Measurements from ENCODE around the gene APPL2.

Gene APPL2

DNA sequence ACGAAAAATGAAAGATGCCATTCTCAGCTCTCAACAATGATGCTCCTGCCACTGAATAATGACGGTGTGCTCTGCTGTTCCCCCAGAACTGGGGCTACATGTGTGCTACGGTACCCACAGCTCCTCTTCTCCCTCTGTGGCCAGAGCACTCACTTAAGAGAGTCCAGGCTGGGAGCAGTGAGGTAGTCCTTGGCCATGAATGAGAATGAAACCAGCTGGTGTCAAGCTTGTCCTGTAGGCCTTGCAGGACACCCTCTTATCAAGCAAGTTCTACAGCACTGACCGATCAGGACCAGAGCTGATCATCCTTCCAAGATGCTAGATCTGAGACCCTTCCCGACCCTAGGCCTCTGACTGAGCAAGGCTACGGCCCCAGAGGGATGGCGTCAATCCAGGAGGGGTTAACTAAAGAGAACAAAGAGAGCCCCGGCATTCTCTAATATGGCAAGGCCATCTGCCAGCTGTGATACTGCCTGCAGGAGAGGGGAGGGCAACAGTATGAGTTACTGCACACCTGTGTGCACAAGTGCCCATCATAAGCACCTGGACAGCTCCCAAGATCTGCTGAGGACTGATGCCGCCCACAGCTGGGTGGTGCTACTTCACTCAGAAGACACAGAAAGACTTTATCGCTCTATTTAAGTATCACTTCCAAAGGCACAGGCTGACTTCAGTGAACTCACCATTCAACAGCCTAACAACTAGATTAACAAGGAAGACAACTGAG, 30.5 kb downstream of the APPL2 start:
- Histone ChIP-seq H3K9me3 (ENCODE audit: control insufficient read depth, low read depth, low read length) (no peaks in the 10 kb centered on the region), H3K4me1 (ENCODE audit: control insufficient read depth, low read depth, low read length) (no peaks in the 10 kb centered on the region), H3K9ac (ENCODE audit: low read length) (no peak overlapping the region), H3K36me3 (ENCODE audit: control insufficient read depth, low read depth, low read length) (peaks cover 14% of the 10 kb centered on the region), H3K4me3 (ENCODE audit: low read length) (no peak overlapping the region), H3K27me3 (ENCODE audit: control insufficient read depth, insufficient read depth, low read length) (no peaks in the 10 kb centered on the region), H3K27ac (ENCODE audit: low read length) (no peak overlapping the region)

GRCh38 chr12:105204916-105205315, 31.1 kb downstream of the APPL2 start:
- no peak overlapping the region for H3K27ac ChIP-seq (ENCODE audit: low read length)
- H3K4me3 ChIP-seq (ENCODE audit: low read length): no peak overlapping the region
- no peaks in the 10 kb centered on the region for H3K27me3 ChIP-seq (ENCODE audit: control insufficient read depth, insufficient read depth, low read length)
- peaks cover 14% of the 10 kb centered on the region for H3K36me3 ChIP-seq (ENCODE audit: control insufficient read depth, low read depth, low read length)
- no peak overlapping the region for H3K9ac ChIP-seq (ENCODE audit: low read length)
- H3K4me1 ChIP-seq (ENCODE audit: control insufficient read depth, low read depth, low read length): no peaks in the 10 kb centered on the region
- H3K9me3 ChIP-seq (ENCODE audit: control insufficient read depth, low read depth, low read length): no peaks in the 10 kb centered on the region

DNA sequence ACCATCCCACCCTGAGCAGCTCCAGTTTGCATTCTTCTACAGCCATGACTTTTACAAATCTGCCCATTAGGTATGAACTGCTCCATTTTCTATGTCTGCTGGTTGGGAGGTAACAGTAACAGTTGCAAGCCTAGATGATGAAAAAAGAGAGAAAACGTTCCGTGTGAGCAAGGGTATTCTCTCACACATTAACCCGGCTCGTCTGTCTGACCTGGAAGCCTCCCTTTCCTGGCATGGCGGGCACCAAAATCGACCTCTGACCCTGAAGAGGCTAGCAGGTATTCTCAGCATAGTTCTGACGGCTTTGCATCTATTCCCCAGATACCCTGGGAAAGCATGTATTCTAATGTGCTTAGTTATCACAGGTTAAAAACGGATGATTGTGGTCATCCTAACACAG, 31.8 kb downstream of the APPL2 start:
- Histone ChIP-seq H3K27me3 (ENCODE audit: control insufficient read depth, insufficient read depth, low read length) (no peaks in the 10 kb centered on the region), H3K4me1 (ENCODE audit: control insufficient read depth, low read depth, low read length) (no peaks in the 10 kb centered on the region), H3K4me3 (ENCODE audit: low read length) (no peak overlapping the region), H3K9ac (ENCODE audit: low read length) (no peak overlapping the region), H3K27ac (ENCODE audit: low read length) (no peak overlapping the region), H3K9me3 (ENCODE audit: control insufficient read depth, low read depth, low read length) (no peaks in the 10 kb centered on the region), H3K36me3 (ENCODE audit: control insufficient read depth, low read depth, low read length) (peaks cover 14% of the 10 kb centered on the region)

GRCh38 chr12:105202202-105202601, 33.8 kb downstream of the APPL2 start:
- Histone ChIP-seq H3K4me1 (ENCODE audit: control insufficient read depth, low read depth, low read length) (no peaks in the 10 kb centered on the region), H3K4me3 (ENCODE audit: low read length) (no peak overlapping the region), H3K36me3 (ENCODE audit: control insufficient read depth, low read depth, low read length) (peaks cover 11% of the 10 kb centered on the region), H3K9ac (ENCODE audit: low read length) (no peak overlapping the region), H3K9me3 (ENCODE audit: control insufficient read depth, low read depth, low read length) (no peaks in the 10 kb centered on the region), H3K27ac (ENCODE audit: low read length) (no peak overlapping the region), H3K27me3 (ENCODE audit: control insufficient read depth, insufficient read depth, low read length) (no peaks in the 10 kb centered on the region)

- Histone ChIP-seq H3K36me3 (ENCODE audit: control insufficient read depth, low read depth, low read length) (peaks cover 6% of the 10 kb centered on the region), H3K9ac (ENCODE audit: low read length) (no peak overlapping the region), H3K27me3 (ENCODE audit: control insufficient read depth, insufficient read depth, low read length) (no peaks in the 10 kb centered on the region), H3K4me3 (ENCODE audit: low read length) (no peak overlapping the region), H3K4me1 (ENCODE audit: control insufficient read depth, low read depth, low read length) (no peaks in the 10 kb centered on the region), H3K9me3 (ENCODE audit: control insufficient read depth, low read depth, low read length) (no peaks in the 10 kb centered on the region), H3K27ac (ENCODE audit: low read length) (no peak overlapping the region)
Observed at GRCh38 chr12:105201299-105201698, 34.7 kb downstream of the APPL2 start.

GRCh38 chr12:105200385-105200784, 35.6 kb downstream of the APPL2 start:
- Histone ChIP-seq H3K4me3 (ENCODE audit: low read length) (no peak overlapping the region), H3K9me3 (ENCODE audit: control insufficient read depth, low read depth, low read length) (no peaks in the 10 kb centered on the region), H3K36me3 (ENCODE audit: control insufficient read depth, low read depth, low read length) (peaks cover 6% of the 10 kb centered on the region), H3K27me3 (ENCODE audit: control insufficient read depth, insufficient read depth, low read length) (no peaks in the 10 kb centered on the region), H3K9ac (ENCODE audit: low read length) (no peak overlapping the region), H3K4me1 (ENCODE audit: control insufficient read depth, low read depth, low read length) (no peaks in the 10 kb centered on the region), H3K27ac (ENCODE audit: low read length) (no peak overlapping the region)

- Histone ChIP-seq H3K27ac (ENCODE audit: low read length) (no peak overlapping the region), H3K27me3 (ENCODE audit: control insufficient read depth, insufficient read depth, low read length) (no peaks in the 10 kb centered on the region)
Observed at GRCh38 chr12:105198961-105199360, 37.0 kb downstream of the APPL2 start.

GRCh38 chr12:105196090-105196489, 39.9 kb downstream of the APPL2 start:
- H3K9ac ChIP-seq (ENCODE audit: low read length): no peak overlapping the region
- H3K27me3 ChIP-seq (ENCODE audit: control insufficient read depth, insufficient read depth, low read length): no peaks in the 10 kb centered on the region
- no peak overlapping the region for H3K4me3 ChIP-seq (ENCODE audit: low read length)
- H3K9me3 ChIP-seq (ENCODE audit: control insufficient read depth, low read depth, low read length): no peaks in the 10 kb centered on the region
- no peaks in the 10 kb centered on the region for H3K4me1 ChIP-seq (ENCODE audit: control insufficient read depth, low read depth, low read length)
- H3K27ac ChIP-seq (ENCODE audit: low read length): no peak overlapping the region
- H3K36me3 ChIP-seq (ENCODE audit: control insufficient read depth, low read depth, low read length): peaks cover 14% of the 10 kb centered on the region

More at GRCh38 chr12:105198961-105199360, 37.0 kb downstream of the APPL2 start:
- Histone ChIP-seq H3K4me3 (ENCODE audit: low read length) (no peak overlapping the region), H3K36me3 (ENCODE audit: control insufficient read depth, low read depth, low read length) (peaks cover 17% of the 10 kb centered on the region), H3K4me1 (ENCODE audit: control insufficient read depth, low read depth, low read length) (no peaks in the 10 kb centered on the region), H3K9me3 (ENCODE audit: control insufficient read depth, low read depth, low read length) (no peaks in the 10 kb centered on the region), H3K9ac (ENCODE audit: low read length) (no peak overlapping the region)

GRCh38 chr12:105194947-105195346, 41.0 kb downstream of the APPL2 start:
- H3K27ac ChIP-seq (ENCODE audit: low read length): no peak overlapping the region
- H3K4me1 ChIP-seq (ENCODE audit: control insufficient read depth, low read depth, low read length): no peaks in the 10 kb centered on the region
- no peaks in the 10 kb centered on the region for H3K9me3 ChIP-seq (ENCODE audit: control insufficient read depth, low read depth, low read length)
- no peaks in the 10 kb centered on the region for H3K27me3 ChIP-seq (ENCODE audit: control insufficient read depth, insufficient read depth, low read length)
- H3K9ac ChIP-seq (ENCODE audit: low read length): no peak overlapping the region
- H3K36me3 ChIP-seq (ENCODE audit: control insufficient read depth, low read depth, low read length): peaks cover 14% of the 10 kb centered on the region
- no peak overlapping the region for H3K4me3 ChIP-seq (ENCODE audit: low read length)

DNA sequence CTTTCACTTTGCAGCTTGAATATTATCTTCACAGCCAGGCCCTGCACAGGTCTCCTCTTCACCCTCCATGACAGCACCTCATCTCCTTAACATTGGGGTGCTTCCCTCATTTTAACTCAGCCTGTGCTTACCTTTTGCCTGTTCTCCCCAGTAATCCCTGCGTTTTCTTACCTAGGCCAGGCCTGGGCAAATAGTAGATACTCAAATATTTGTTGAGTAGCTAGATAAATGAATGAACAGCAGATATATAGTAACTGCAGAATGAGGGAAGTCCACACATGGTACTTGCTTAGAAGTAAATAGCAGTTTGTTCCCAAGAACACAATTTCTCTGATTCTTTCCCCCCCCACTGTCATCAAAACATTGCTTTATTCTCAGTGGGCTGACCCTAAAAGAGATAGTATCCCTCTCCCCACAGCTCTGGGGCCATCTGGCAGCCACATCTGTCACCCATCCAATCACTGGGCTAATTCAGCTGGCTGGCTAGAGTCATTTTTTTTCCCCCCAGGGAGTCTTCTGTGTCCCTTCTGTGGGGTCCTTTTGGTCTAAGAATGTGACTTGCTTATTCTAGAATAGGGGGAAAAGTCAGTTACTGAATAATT, 43.2 kb downstream of the APPL2 start:
- H3K27me3 ChIP-seq (ENCODE audit: control insufficient read depth, insufficient read depth, low read length): no peaks in the 10 kb centered on the region
- no peak overlapping the region for H3K27ac ChIP-seq (ENCODE audit: low read length)
- no peak overlapping the region for H3K4me3 ChIP-seq (ENCODE audit: low read length)
- no peaks in the 10 kb centered on the region for H3K9me3 ChIP-seq (ENCODE audit: control insufficient read depth, low read depth, low read length)
- no peak overlapping the region for H3K9ac ChIP-seq (ENCODE audit: low read length)
- H3K36me3 ChIP-seq (ENCODE audit: control insufficient read depth, low read depth, low read length): peaks cover 28% of the 10 kb centered on the region
- no peaks in the 10 kb centered on the region for H3K4me1 ChIP-seq (ENCODE audit: control insufficient read depth, low read depth, low read length)

GRCh38 chr12:105190530-105190929, 45.4 kb downstream of the APPL2 start:
- no peak overlapping the region for H3K27ac ChIP-seq (ENCODE audit: low read length)
- no peak overlapping the region for H3K4me3 ChIP-seq (ENCODE audit: low read length)
- H3K9me3 ChIP-seq (ENCODE audit: control insufficient read depth, low read depth, low read length): no peaks in the 10 kb centered on the region
- H3K4me1 ChIP-seq (ENCODE audit: control insufficient read depth, low read depth, low read length): no peaks in the 10 kb centered on the region
- H3K36me3 ChIP-seq (ENCODE audit: control insufficient read depth, low read depth, low read length): peaks cover 38% of the 10 kb centered on the region
- H3K27me3 ChIP-seq (ENCODE audit: control insufficient read depth, insufficient read depth, low read length): no peaks in the 10 kb centered on the region
- no peak overlapping the region for H3K9ac ChIP-seq (ENCODE audit: low read length)

- Histone ChIP-seq H3K27ac (ENCODE audit: low read length) (no peak overlapping the region), H3K9me3 (ENCODE audit: control insufficient read depth, low read depth, low read length) (no peaks in the 10 kb centered on the region), H3K4me3 (ENCODE audit: low read length) (no peak overlapping the region), H3K9ac (ENCODE audit: low read length) (no peak overlapping the region), H3K27me3 (ENCODE audit: control insufficient read depth, insufficient read depth, low read length) (no peaks in the 10 kb centered on the region), H3K36me3 (ENCODE audit: control insufficient read depth, low read depth, low read length) (peaks cover 30% of the 10 kb centered on the region), H3K4me1 (ENCODE audit: control insufficient read depth, low read depth, low read length) (no peaks in the 10 kb centered on the region)
Observed at GRCh38 chr12:105189293-105189692, 46.7 kb downstream of the APPL2 start.
